H1 (cell line): ENCODE data around the gene PNLDC1. TPM values are rescaled to one million over a fixed set of nuclear protein-coding genes. Genes with fewer than 3 reads are reported as not detected.

Experiments
- CTCF ChIA-PET: fragments of 300-600 bp; sonication (Branson Sonifier 250); formaldehyde crosslinking; loops from one replicate; lab custom pipeline; 2021; ENCODE audit not compliant: partially characterized antibody; lab: Charles Lee
- POLR2A ChIA-PET: fragments of 300-600 bp; sonication (Branson Sonifier 250); formaldehyde crosslinking; loops from one replicate; lab custom pipeline; 2021; ENCODE audit warnings: inconsistent platforms; ENCODE audit not compliant: partially characterized antibody; lab: Charles Lee
- DNase-seq, 2 experiments: peaks; one replicate each; pipeline versions ENCODE4 v3.0.0 to v3.0.0-alpha.2; 2010 to 2022; ENCODE audit warnings: low spot score in 2 of 2, low read depth in 1 of 2, mixed read lengths in 1 of 2
- FAIRE-seq: peaks from 2 replicates; lab custom pipeline; 2011; peaks lifted over from hg19 to GRCh38; lab: Jason Lieb, UNC
- H2AFZ ChIP-seq: 2 replicates; pipeline ENCODE4 v1.8.1; 2012; ENCODE audit warnings: low read length, inconsistent platforms
- H2AK5ac ChIP-seq: 2 replicates; pipeline ENCODE4 v1.6.1; 2013; ENCODE audit warnings: low read depth, low read length
- H2BK120ac ChIP-seq: replicated peaks from 2 replicates; pipeline ENCODE3; 2013; ENCODE audit warnings: low read depth, low read length, inconsistent platforms
- H2BK12ac ChIP-seq: 2 replicates; pipeline ENCODE4 v1.6.1; 2013; ENCODE audit warnings: low read depth, low read length
- H2BK15ac ChIP-seq: 2 replicates; pipeline ENCODE4 v1.6.1; 2013; ENCODE audit warnings: low read length
- H2BK20ac ChIP-seq: 2 replicates; pipeline ENCODE4 v1.6.1; 2013; ENCODE audit warnings: low read length
- H2BK5ac ChIP-seq: 2 replicates; pipeline ENCODE4 v1.6.1; 2013; ENCODE audit warnings: low read depth, low read length
- H3K14ac ChIP-seq: 2 replicates; pipeline ENCODE4 v1.6.1; 2013; ENCODE audit warnings: inconsistent platforms; ENCODE audit not compliant: insufficient read length
- H3K18ac ChIP-seq: 2 replicates; pipeline ENCODE4 v1.6.1; 2013; ENCODE audit warnings: low read length; ENCODE audit errors: extremely low read depth
- H3K23ac ChIP-seq: 2 replicates; pipeline ENCODE4 v1.6.1; 2013; ENCODE audit warnings: inconsistent platforms; ENCODE audit not compliant: insufficient read length
- H3K23me2 ChIP-seq: 2 replicates; pipeline ENCODE4 v1.6.1; 2013; ENCODE audit warnings: low read depth, low read length
- H3K27ac ChIP-seq: 2 replicates; pipeline ENCODE4 v1.6.1; 2011; ENCODE audit warnings: low read depth, low read length, inconsistent platforms
- H3K27me3 ChIP-seq, 4 experiments: replicated peaks in 1 of 4; 1 replicate in 1 of 4; 2 replicates in 3 of 4; pipeline versions ENCODE4 v1.6.1 to v1.8.1; 2011 to 2013; ENCODE audit warnings: low read length in 3 of 4, mild to moderate bottlenecking in 3 of 4, inconsistent platforms in 2 of 4, mixed read lengths in 2 of 4, moderate library complexity in 1 of 4; ENCODE audit not compliant: control insufficient read depth in 3 of 4, insufficient read depth in 3 of 4; ENCODE audit errors: extremely low read depth in 1 of 4
- H3K36me3 ChIP-seq, 4 experiments: 2 replicates each; pipeline versions ENCODE4 v1.6.1 to v1.8.1; 2011 to 2013; ENCODE audit warnings: mild to moderate bottlenecking in 4 of 4, low read length in 3 of 4, moderate library complexity in 2 of 4, control low read depth in 1 of 4, inconsistent platforms in 1 of 4; ENCODE audit not compliant: insufficient read depth in 4 of 4, control insufficient read depth in 2 of 4
- H3K4ac ChIP-seq: replicated peaks from 2 replicates; pipeline ENCODE3; 2013; ENCODE audit warnings: low read length, low read depth, mixed read lengths, inconsistent platforms; ENCODE audit not compliant: insufficient read length
- H3K4me1 ChIP-seq, 4 experiments: replicated peaks in 1 of 4; 1 replicate in 1 of 4; 2 replicates in 3 of 4; pipeline versions ENCODE4 v1.6.1 to v1.8.1; 2011 to 2013; ENCODE audit warnings: low read length in 3 of 4, inconsistent platforms in 2 of 4, mixed read lengths in 1 of 4; ENCODE audit not compliant: insufficient read depth in 4 of 4, control insufficient read depth in 3 of 4
- H3K4me2 ChIP-seq, 2 experiments: 2 replicates each; pipeline versions ENCODE4 v1.6.1 to v1.8.1; 2011 to 2013; ENCODE audit warnings: low read depth in 2 of 2, low read length in 2 of 2, control low read depth in 1 of 2, inconsistent platforms in 1 of 2, mild to moderate bottlenecking in 1 of 2; ENCODE audit not compliant: insufficient read depth in 1 of 2
- H3K4me3 ChIP-seq, 4 experiments: fragments of 200-600, 300-600 bp in 1 of 4; sonication (generic), shearing (Covaris generic), sonication (Bioruptor Twin) in 1 of 4; 2 replicates each; pipeline versions ENCODE4 v1.5.1 to v1.8.1; 2011 to 2016; ENCODE audit warnings: low read length in 4 of 4, low read depth in 3 of 4, control low read depth in 2 of 4, inconsistent platforms in 2 of 4, mild to moderate bottlenecking in 2 of 4, mixed read lengths in 1 of 4, moderate library complexity in 1 of 4; ENCODE audit not compliant: insufficient read depth in 2 of 4; ENCODE audit errors: extremely low read depth in 1 of 4
- H3K56ac ChIP-seq: replicated peaks from 2 replicates; pipeline ENCODE3; 2013; ENCODE audit warnings: low read depth, mild to moderate bottlenecking, mixed read lengths, low read length, inconsistent platforms; ENCODE audit not compliant: insufficient read length
- H3K79me1 ChIP-seq: 2 replicates; pipeline ENCODE4 v1.6.1; 2013; ENCODE audit warnings: low read depth, low read length, control low read depth
- H3K79me2 ChIP-seq, 2 experiments: 2 replicates each; pipeline versions ENCODE4 v1.6.1 to v1.8.1; 2012 to 2013; ENCODE audit warnings: low read length in 2 of 2, mild to moderate bottlenecking in 2 of 2, inconsistent platforms in 1 of 2; ENCODE audit not compliant: insufficient read depth in 2 of 2, control insufficient read depth in 1 of 2
- H3K9ac ChIP-seq, 4 experiments: replicated peaks in 1 of 4; 1 replicate in 1 of 4; 2 replicates in 3 of 4; pipeline versions ENCODE4 v1.6.1 to v1.8.1; 2011 to 2013; ENCODE audit warnings: low read depth in 3 of 4, low read length in 3 of 4, control low read depth in 2 of 4, mild to moderate bottlenecking in 2 of 4, moderate library complexity in 2 of 4, inconsistent platforms in 1 of 4; ENCODE audit errors: extremely low read depth in 1 of 4
- H3K9me3 ChIP-seq, 2 experiments: 2 replicates each; pipeline versions ENCODE4 v1.6.1 to v1.8.1; 2012 to 2013; ENCODE audit warnings: mild to moderate bottlenecking in 2 of 2, moderate library complexity in 2 of 2, control low read depth in 1 of 2, inconsistent platforms in 1 of 2, low read depth in 1 of 2, low read length in 1 of 2, mixed read lengths in 1 of 2; ENCODE audit not compliant: insufficient read depth in 2 of 2
- H4K20me1 ChIP-seq, 2 experiments: replicated peaks in 1 of 2; 2 replicates each; pipeline versions ENCODE3 to v1.8.1; 2011 to 2013; ENCODE audit warnings: inconsistent platforms in 2 of 2, low read length in 2 of 2, mild to moderate bottlenecking in 1 of 2; ENCODE audit not compliant: insufficient read depth in 2 of 2, control insufficient read depth in 1 of 2
- H4K5ac ChIP-seq: 2 replicates; pipeline ENCODE4 v1.6.1; 2013; ENCODE audit warnings: low read length, low read depth, mixed read lengths, inconsistent platforms; ENCODE audit not compliant: insufficient read length
- H4K8ac ChIP-seq: 2 replicates; pipeline ENCODE4 v1.8.0; 2013; ENCODE audit warnings: mild to moderate bottlenecking, moderate library complexity, low read length, inconsistent platforms; ENCODE audit not compliant: insufficient read depth; ENCODE audit errors: extremely low read depth
- H4K91ac ChIP-seq: replicated peaks from 2 replicates; pipeline ENCODE3; 2013; ENCODE audit warnings: low read length, mixed read lengths, inconsistent platforms; ENCODE audit not compliant: insufficient read length
- ATF2 ChIP-seq: IDR thresholded peaks from 2 replicates; pipeline ENCODE4 v1.6.1; 2012; ENCODE audit warnings: low read length, inconsistent platforms
- CBX8 ChIP-seq: fragments of 300-800, 300-1000 bp; sonication (generic); IDR thresholded peaks from 2 replicates; pipeline ENCODE4 v1.7.1; 2016; ENCODE audit warnings: low read depth, low read length, borderline replicate concordance
- GABPA ChIP-seq: IDR thresholded peaks from 2 replicates; pipeline ENCODE4 v1.6.1; 2011; ENCODE audit warnings: mild to moderate bottlenecking, low read length, moderate library complexity, borderline replicate concordance; ENCODE audit not compliant: insufficient read depth
- HDAC6 ChIP-seq: IDR thresholded peaks from one replicate; pipeline ENCODE4 v1.7.1; 2012; ENCODE audit warnings: low read depth, mild to moderate bottlenecking, inconsistent platforms, low read length, moderate library complexity
- KDM1A ChIP-seq: fragments of 200-600, 300-600 bp; sonication (generic); IDR thresholded peaks from 2 replicates; pipeline ENCODE4 v1.7.1; 2016; ENCODE audit warnings: mild to moderate bottlenecking, low read length, borderline replicate concordance
- POLR2AphosphoS5 ChIP-seq: IDR thresholded peaks from 2 replicates; pipeline ENCODE4 v1.6.1; 2011; ENCODE audit warnings: low read depth, low read length
- SRF ChIP-seq: IDR thresholded peaks from 2 replicates; pipeline ENCODE4 v1.6.1; 2011; ENCODE audit warnings: mild to moderate bottlenecking, low read depth, low read length, moderate library complexity
- TAF7 ChIP-seq: optimal IDR thresholded peaks from 2 replicates; pipeline ENCODE3; 2011; ENCODE audit warnings: low read depth, mild to moderate bottlenecking, inconsistent platforms, low read length, moderate library complexity, borderline replicate concordance
- WGBS, 2 experiments: shearing (Covaris generic) in 1 of 2; methylation state at CpG; one replicate each; pipeline versions ENCODE4 v1.1.6 to v1.1.7; 2013 to 2015; ENCODE audit warnings: low lambda C conversion rate in 2 of 2, mixed read lengths in 2 of 2, inconsistent platforms in 1 of 2, low coverage in 1 of 2, missing lambda C conversion rate in 1 of 2; ENCODE audit not compliant: insufficient replicate concordance in 2 of 2, insufficient coverage in 1 of 2, insufficient read length in 1 of 2; ENCODE audit errors: extremely low coverage in 1 of 2, missing lambda C conversion rate in 1 of 2; 5-methylcytosine and 5-hydroxymethylcytosine counted together
- polyA plus RNA-seq, 7 experiments: library from polyadenylated mRNA; depleted of rRNA in 3 of 7; stranded (reverse) in 5 of 7; unstranded in 2 of 7; fragments of >200 nt in 5 of 7; fragments of 200-250 nt in 2 of 7; gene quantifications; 1 replicate in 5 of 7; 2 replicates in 1 of 7; 4 replicates in 1 of 7; pipeline versions ENCODE4 v1.2.1 to v1.2.3, GENCODE V29; 2011 to 2013; ENCODE audit warnings: missing spikeins in 2 of 7, mixed read lengths in 2 of 7
- total RNA-seq: library from RNA; stranded (reverse); fragmentation: NEBNext Ultra II Directional; extraction: Animal tissue kit (Norgen Biotek cat#: 25700); gene quantifications from 2 replicates; pipeline ENCODE4 v1.2.1, GENCODE V29; 2021

PNLDC1 gene
- total and polyA plus RNA-seq, 2 of the 8 experiments (the other 6 are each of a cell fraction or from before 2014, with no cell fraction given): 0.15 to 0.34 TPM

GRCh38 chr6:159804504-159804903 is 4.4 kb downstream of the PNLDC1 start:
- H3K79me2 ChIP-seq: no peaks in the 10 kb centered on the region
- no peak overlapping the region for H4K5ac ChIP-seq
- H3K4ac ChIP-seq: no peak overlapping the region
- H3K27ac ChIP-seq: no peak overlapping the region
- WGBS, 2 experiments: 94% methylated on average over 10 of the region's 10 CpGs; no CpG with 5 or more reads in 1 of the 2 experiments
- H3K4me3 ChIP-seq: no peak overlapping the region
- H4K8ac ChIP-seq: no peak overlapping the region
- POLR2A ChIA-PET: interaction anchor here (0.9 to 1.3 kb wide), 2 partner anchors 8 to 29 kb away, joined by 3 to 4 read pairs; no protein-coding TSS in a partner anchor
- H3K23ac ChIP-seq: no peak overlapping the region
- H2BK15ac ChIP-seq: no peak overlapping the region
- H3K36me3 ChIP-seq: no peaks in the 10 kb centered on the region
- FAIRE-seq (no peak), DNase-seq (no peak)
- H4K20me1 ChIP-seq: peaks cover 0 to under 1% of the 10 kb centered on the region in 2 experiments
- CTCF ChIA-PET: no interaction called here
- no peak overlapping the region for H2BK120ac ChIP-seq
- H3K4me2 ChIP-seq: no peak overlapping the region
- no peak overlapping the region for H3K14ac ChIP-seq
- H3K18ac ChIP-seq: no peak overlapping the region
- H3K4me1 ChIP-seq: no peaks in the 10 kb centered on the region
- no peaks in the 10 kb centered on the region for H3K9me3 ChIP-seq
- H3K9ac ChIP-seq: no peak overlapping the region
- no peak overlapping the region for H2BK12ac ChIP-seq
- H2BK20ac ChIP-seq: no peak overlapping the region
- no peak overlapping the region for H2AFZ ChIP-seq
- H3K23me2 ChIP-seq: no peaks in the 10 kb centered on the region
- H3K27me3 ChIP-seq: no peaks in the 10 kb centered on the region
- no peak for TF ChIP-seq POLR2AphosphoS5
- TF ChIP-seq CBX8: no peak
- TF ChIP-seq KDM1A: no peak
- TF ChIP-seq SRF: no peak
- TF ChIP-seq GABPA: no peak
- no peak for TF ChIP-seq HDAC6
- TF ChIP-seq ATF2: no peak
- no peak for TF ChIP-seq TAF7
- no peak overlapping the region for H3K56ac ChIP-seq
- no peak overlapping the region for H2AK5ac ChIP-seq
- H4K91ac ChIP-seq: no peak overlapping the region
- H2BK5ac ChIP-seq: no peak overlapping the region
- no peaks in the 10 kb centered on the region for H3K79me1 ChIP-seq
